ENCODE results near the gene RNF112. TPM values are rescaled to one million over a fixed set of nuclear protein-coding genes. Genes with fewer than 3 reads are reported as not detected.
"Not testable (repeated sequence)": the region's sequence is repeated elsewhere in the genome, so short reads cannot be mapped to it uniquely, and the experiment has no call there.

The RNF112 gene
- total RNA-seq, 1 experiment from 2014 or later, result 1.6 TPM

DNA sequence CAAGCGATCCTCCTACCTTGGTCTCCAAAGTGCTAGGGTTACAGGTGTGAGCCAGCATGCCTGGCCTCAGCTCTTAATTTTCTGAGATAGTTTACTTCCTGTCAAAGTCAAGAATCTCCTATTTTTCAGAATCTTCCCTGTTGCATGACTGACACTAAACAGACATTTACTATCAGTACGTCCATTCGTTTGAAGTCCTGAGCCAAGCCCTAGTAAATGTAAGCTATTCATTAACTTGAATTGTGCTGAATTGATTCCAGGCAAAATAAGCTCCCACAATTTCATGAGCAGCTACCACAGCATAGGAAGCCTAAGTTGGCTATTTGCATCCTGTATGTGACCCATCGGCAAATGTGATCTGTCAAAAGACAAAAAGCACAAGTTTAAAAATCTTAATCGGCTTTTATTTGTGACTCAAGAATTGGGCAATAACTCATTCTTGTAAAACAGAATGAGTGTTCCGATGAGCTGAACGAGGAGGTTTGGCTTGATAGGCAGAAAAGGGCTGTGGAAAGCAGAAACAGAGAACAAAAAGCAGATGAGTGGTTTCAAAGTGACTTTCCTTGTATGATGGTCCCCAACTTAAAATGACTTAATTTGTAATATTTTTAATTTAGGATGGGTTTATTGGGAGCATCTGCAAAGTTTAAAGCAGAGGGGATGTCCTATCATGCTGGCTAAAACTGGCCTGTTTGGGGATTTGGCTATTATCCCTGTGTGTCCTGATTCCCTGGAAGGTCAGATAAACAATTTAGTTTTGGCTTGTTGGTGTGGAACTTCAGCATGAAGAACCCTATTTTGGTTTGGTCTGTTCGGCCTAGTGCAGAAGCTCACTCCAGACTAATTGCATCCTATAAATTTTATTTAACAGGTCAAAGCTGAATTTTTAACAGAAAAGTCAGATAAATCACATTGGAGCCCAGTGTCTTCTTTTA, 14.2 kb downstream of the RNF112 start:
- in situ Hi-C loops (cut with HindIII; ENCODE audit: low pct_unique_long_range_greater_than_20kb, low sequenced_read_pairs), result no loop called here
- DNase-seq (ENCODE audit: low read depth), result no peak

DNA sequence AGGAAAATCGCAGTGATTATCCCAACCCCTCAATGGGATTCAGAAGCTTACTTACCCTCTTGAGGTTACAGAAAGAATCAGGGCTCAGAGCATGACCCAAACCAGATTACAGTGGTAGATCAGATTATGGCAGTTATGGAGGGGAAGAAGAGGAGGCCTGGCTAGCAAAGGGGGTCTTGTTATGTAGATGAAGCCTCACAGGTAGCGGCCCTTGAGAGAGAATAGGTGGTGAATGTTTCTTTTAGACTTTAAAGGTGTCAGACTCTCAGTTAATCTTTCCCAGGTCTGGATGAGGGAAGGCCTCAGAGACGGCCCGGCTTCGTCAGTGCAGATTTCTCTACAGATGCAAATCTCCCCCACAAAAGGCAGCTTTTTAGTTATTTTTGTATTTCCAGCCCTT, 15.6 kb downstream of the RNF112 start:
- no peak for DNase-seq (ENCODE audit: low read depth)
- in situ Hi-C loops (cut with HindIII; ENCODE audit: low pct_unique_long_range_greater_than_20kb, low sequenced_read_pairs), result no loop called here

DNA sequence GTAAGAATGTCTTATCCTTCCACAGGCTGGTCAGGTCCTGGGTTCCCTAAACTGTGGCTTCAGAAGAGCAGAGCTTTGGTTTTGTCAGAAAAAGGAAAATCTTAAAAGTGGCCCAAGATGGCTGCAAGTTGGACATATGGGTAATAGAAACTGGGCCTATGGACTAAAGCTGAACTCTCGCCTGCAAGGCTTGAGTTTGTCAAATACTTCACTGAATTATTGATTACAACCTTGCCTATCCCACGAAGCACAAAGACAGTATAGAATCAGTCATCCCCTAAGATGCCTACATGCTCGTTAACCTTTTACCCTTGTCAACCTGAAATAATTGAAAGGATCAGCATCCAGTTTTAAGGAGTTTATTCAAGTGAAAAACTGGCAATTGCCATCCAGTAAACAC, 20.7 kb downstream of the RNF112 start:
- in situ Hi-C loops (cut with HindIII; ENCODE audit: low pct_unique_long_range_greater_than_20kb, low sequenced_read_pairs), result no loop called here

DNA sequence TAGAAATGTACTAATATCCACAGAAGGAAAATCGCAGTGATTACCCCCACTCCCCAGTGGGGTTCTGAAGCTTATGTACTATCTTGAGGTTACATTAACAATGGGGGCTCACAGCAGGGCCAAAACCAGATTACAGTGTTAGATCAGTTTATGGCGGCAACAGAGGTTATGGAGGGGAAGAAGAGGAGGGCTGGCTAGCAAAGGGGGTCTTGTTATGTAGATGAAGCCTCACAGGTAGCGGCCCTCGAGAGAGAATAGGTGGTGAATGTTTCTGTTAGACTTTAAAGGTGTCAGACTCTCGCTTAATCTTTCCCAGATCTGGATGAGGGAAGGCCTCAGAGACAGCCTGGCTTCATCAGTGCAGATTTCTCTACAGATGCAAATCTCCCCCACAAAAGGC, 22.2 kb downstream of the RNF112 start:
- in situ Hi-C loops (cut with HindIII; ENCODE audit: low pct_unique_long_range_greater_than_20kb, low sequenced_read_pairs), result no loop called here
- DNase-seq (ENCODE audit: low read depth), result no peak

More for the DNA sequence above, 20.7 kb downstream of the RNF112 start:
- DNase-seq (ENCODE audit: low read depth), result no peak

DNA sequence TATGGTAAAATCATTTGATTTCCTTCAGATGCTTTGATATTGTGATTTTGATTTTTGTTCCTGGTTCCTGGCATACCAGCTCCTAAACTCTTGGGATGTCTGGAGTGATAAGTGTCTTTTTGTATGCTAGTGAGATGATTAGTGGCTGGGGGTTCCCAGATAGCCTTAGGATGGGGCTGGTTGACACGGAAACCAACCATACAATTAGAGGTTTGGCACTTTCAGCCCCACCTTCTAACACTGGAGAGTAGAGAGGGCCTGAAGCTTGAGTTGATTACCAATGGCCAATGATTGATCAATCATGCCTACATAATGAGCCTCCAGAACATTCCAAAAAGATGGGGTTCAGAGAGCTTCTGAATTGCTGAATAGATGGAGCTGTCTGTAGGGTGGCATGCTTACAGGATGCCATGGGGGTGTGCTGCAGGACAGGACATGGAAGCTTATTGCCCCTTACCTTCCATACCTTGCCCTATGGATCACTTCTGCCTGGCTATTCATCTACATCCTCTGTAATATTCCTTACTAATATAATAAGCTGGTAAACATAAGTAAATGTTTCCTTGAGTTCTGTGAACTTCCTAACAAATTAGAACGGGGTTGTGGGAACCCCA, 22.8 kb downstream of the RNF112 start:
- DNase-seq (ENCODE audit: low read depth), result no peak
- in situ Hi-C loops (cut with HindIII; ENCODE audit: low pct_unique_long_range_greater_than_20kb, low sequenced_read_pairs), result no loop called here

DNA sequence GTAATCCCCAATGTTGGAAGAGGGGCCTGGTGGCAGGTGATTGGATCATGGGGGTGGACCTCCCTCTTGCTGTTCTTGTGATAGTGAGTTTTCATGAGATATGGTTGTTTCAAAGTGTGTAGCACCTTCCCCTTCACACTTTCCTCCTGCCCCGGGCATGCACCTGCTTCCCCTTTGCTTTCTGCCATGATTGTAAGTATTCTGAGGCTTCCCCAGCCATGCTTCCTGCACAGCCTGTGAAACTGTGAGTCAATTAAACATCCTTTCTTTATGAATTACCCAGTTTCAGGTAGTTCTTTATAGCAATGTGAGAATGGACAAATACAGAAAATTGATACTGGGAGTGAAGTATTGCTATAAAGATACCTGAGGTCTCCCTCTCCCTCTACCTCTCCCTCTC, 29.4 kb downstream of the RNF112 start:
- no peak for DNase-seq (ENCODE audit: low read depth)

DNA sequence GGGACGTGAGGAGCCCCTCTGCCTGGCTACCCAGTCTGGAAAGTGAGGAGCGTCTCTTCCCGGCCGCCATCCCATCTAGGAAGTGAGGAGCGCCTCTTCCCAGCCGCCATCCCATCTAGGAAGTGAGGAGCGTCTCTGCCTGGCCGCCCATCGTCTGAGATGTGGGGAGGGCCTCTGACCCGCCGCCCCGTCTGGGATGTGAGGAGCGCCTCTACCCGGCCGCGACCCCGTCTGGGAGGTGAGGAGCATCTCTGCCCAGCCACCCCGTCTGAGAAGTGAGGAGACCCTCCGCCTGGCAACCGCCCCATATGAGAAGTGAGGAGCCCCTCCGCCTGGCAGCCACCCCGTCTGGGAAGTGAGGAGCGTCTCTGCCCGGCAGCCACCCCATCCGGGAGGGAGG, 30.3 kb downstream of the RNF112 start:
- DNase-seq (ENCODE audit: low read depth); in situ Hi-C loops (cut with HindIII; ENCODE audit: low pct_unique_long_range_greater_than_20kb, low sequenced_read_pairs): not testable (repeated sequence)

More for the DNA sequence above, 29.4 kb downstream of the RNF112 start:
- in situ Hi-C loops (cut with HindIII; ENCODE audit: low pct_unique_long_range_greater_than_20kb, low sequenced_read_pairs), result no loop called here

DNA sequence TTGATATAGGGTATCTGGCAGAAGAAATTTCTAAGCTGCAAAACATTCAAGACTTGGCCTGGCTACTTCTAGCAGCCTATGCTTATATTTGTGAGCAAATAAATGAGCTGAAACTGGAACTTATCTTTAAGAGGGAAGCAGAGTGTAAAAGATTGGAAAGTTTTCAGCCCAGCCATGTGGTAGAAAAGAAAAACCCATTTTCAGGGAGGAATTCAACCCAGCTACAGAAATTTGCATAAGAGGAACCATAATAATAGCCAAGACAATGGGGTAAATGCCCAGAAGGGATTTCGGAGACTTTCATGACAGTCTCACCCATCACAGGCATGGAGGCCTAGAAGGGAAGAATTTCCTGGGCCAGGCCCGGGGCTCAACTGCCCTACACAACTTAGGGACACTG, 31.7 kb downstream of the RNF112 start:
- in situ Hi-C loops (cut with HindIII; ENCODE audit: low pct_unique_long_range_greater_than_20kb, low sequenced_read_pairs), result no loop called here
- DNase-seq (ENCODE audit: low read depth), result no peak

DNA sequence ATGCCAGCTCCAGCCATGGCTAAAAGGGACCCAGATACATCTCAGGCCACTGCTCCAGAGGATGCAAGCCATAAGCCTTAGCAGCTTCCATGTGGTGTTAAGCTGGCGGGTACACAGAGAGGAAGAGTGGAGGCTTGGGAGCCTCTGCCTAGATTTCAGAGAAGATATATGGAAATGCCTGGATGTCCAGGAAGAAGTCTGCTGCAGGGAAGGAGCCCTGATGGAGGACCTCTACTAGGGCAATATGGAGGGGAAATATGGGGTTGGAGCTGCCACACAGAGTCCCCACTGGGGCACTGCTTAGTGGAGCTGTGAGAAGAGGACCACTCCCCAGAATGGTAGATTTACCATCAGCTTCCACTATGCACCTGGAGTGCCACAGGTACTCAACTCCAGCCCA, 32.1 kb downstream of the RNF112 start:
- in situ Hi-C loops (cut with HindIII; ENCODE audit: low pct_unique_long_range_greater_than_20kb, low sequenced_read_pairs), result no loop called here

DNA sequence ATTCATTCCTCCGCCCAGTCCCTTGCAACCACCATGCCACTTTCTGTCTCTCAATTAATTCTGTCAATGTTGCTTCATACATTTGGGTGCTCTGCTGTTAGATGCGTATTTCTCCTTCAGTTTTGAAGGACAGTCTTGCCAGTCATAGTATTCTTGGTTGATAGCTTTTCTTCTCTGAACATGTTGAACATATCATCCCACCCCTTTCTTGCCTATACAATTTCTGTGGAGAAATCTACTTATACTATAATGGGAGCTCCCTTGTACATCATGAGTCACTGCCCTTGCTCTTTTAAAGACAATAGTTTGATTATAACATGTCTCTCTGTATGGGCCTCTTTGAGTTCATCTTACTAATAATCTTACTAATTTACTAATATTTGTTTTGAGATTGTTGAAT, 34.1 kb downstream of the RNF112 start:
- DNase-seq (ENCODE audit: low read depth), result no peak
- in situ Hi-C loops (cut with HindIII; ENCODE audit: low pct_unique_long_range_greater_than_20kb, low sequenced_read_pairs), result no loop called here

More for the DNA sequence above, 32.1 kb downstream of the RNF112 start:
- DNase-seq (ENCODE audit: low read depth), result no peak

DNA sequence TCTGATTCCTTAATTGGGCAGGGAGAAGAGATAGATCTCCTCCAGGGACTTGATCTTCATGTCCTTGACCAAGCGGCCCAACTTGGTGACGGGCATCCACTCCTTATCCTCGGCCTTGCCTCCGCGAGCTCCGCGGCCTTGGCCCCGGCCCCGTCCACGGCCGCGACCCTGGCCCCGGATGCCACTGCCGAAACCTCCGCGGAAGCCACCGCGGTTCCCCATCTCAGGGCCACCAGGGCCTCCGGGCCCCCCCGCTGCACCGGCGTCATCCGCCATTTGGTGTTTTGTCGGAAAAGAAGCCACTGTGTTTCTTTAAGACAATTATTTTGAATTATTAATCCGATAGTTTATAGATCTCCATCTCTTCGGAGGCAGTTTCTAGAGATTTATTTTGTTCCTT, 35.5 kb downstream of the RNF112 start:
- DNase-seq (ENCODE audit: low read depth); in situ Hi-C loops (cut with HindIII; ENCODE audit: low pct_unique_long_range_greater_than_20kb, low sequenced_read_pairs): not testable (repeated sequence)

DNA sequence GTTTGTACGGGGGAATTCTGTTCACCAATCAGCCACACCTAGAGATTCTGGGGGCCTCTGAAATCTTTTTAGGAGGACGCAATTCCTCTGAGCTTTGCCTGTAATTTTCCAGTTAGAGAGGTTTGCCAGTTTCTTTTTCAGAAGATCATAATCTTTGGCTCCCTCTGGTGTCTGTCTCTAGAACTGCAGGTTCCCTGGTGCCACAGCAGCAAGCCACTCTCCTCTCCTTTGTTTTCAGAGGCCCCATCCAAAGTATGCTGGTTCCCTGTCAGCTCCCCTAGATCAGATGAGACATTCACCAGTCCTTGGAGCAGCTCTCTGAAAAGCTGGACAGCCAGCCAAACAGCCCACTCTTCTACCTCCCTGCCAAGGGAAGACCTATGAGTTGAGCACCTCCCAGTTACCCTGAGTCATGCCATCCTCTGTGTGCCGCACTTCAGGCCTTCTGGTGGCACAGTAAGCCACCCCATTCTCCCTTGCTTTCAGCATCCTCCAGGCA, 36.1 kb downstream of the RNF112 start:
- DNase-seq (ENCODE audit: low read depth), result peak; percentile 64
- in situ Hi-C loops (cut with HindIII; ENCODE audit: low pct_unique_long_range_greater_than_20kb, low sequenced_read_pairs), result no loop called here

DNA sequence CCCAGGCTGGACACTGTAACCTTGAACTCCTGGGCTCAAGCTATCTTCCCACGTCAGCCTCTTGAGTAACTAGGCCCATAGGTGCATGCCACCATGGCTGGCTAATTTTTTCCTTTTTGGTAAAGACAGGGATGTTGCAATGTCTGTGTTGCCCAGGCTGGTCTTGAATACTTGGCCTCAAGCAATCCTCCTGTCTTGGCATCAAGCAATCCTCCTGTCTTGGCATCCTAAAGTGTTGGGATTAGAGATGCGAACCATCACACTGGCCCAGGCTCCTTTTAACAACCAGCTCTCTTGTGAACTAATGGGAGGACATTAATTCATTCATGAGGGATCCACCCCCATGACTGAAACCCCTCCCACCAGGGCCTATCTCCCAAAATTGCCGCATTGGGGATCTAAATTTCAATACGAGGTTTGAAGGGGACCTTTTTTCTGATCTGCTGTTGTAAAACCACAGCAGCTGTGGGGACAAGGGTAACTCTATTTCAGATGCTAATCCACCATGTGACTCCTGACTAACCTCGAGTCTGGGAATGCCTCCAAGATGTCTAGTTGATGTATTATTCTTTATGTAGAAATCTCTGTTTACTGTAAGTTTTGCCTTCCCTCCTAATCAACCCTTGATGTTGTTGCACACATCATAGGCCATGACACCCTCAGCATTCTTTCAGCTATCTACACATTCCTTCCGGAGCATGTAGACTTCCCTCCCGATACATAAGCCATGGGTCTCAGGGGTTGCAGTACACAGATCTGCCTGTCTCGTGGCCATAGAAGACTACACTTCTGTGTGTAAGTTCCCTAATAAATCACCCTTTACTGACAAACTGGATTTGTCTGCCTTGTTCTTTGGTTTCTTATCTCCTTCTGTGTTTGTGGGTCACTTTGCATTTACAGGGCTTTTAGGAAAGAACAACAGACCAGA, 37.6 kb downstream of the RNF112 start:
- in situ Hi-C loops (cut with HindIII; ENCODE audit: low pct_unique_long_range_greater_than_20kb, low sequenced_read_pairs), result no loop called here
- DNase-seq (ENCODE audit: low read depth), result peak; percentile 82

DNA sequence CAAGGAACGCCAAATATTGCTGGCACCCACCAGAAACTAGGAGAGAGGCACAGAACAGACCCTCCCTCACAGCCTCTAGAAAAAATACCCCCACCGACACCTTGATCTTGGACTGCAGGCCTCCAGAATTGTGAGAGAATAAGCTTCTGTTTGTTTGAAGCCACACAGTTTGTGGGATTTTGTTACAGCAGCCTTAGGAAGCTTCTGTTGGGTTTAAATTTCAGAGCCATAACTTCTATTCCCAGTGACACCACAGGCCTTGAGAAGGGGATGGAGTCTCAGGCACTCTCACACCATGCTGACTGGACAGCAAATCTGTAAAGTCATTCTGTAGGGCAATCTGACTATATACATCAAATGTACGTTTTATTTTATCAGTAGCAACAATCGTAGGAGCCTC, 38.6 kb downstream of the RNF112 start:
- in situ Hi-C loops (cut with HindIII; ENCODE audit: low pct_unique_long_range_greater_than_20kb, low sequenced_read_pairs), result no loop called here
- DNase-seq (ENCODE audit: low read depth), result no peak

DNA sequence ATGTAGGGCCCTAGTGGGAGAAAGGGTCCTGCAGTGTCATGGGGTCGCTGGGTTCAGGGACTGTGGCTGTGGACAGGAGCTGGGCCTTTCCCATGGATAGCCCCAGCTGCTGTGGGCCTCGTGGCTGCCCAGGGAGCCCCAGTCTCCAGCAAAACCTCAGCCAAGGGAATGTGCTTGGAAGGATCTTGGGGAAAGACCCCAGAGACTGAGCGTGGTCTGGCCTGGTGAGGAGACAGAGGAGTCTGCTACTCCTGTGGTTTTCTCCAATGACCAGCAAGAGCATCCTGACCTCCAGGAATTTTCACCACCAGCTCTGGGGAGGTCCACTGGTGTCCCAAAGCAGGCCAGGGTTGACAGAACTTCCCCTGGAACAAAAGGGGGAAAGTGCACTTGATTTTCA, 42.3 kb downstream of the RNF112 start:
- in situ Hi-C loops (cut with HindIII; ENCODE audit: low pct_unique_long_range_greater_than_20kb, low sequenced_read_pairs), result no loop called here
- no peak for DNase-seq (ENCODE audit: low read depth)

DNA sequence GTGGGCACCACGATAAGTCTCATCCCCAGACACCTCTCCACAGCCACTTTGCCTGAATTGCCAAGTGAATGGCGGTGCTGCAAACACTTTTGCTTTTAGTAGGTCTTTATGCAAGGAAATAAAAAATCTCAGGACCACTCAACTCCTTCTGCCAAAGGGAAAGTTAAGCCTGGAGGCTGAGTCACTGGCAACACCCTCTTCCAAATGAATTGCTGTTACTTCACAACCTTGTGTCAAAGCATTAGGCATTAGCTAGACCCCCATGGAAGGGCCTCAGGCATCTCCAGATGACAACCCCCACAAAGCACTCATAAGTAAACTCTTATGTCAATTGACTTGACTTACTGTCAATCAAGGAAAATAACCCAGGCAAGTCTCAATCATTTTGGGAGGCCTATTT, 43.0 kb downstream of the RNF112 start:
- in situ Hi-C loops (cut with HindIII; ENCODE audit: low pct_unique_long_range_greater_than_20kb, low sequenced_read_pairs), result no loop called here

DNA sequence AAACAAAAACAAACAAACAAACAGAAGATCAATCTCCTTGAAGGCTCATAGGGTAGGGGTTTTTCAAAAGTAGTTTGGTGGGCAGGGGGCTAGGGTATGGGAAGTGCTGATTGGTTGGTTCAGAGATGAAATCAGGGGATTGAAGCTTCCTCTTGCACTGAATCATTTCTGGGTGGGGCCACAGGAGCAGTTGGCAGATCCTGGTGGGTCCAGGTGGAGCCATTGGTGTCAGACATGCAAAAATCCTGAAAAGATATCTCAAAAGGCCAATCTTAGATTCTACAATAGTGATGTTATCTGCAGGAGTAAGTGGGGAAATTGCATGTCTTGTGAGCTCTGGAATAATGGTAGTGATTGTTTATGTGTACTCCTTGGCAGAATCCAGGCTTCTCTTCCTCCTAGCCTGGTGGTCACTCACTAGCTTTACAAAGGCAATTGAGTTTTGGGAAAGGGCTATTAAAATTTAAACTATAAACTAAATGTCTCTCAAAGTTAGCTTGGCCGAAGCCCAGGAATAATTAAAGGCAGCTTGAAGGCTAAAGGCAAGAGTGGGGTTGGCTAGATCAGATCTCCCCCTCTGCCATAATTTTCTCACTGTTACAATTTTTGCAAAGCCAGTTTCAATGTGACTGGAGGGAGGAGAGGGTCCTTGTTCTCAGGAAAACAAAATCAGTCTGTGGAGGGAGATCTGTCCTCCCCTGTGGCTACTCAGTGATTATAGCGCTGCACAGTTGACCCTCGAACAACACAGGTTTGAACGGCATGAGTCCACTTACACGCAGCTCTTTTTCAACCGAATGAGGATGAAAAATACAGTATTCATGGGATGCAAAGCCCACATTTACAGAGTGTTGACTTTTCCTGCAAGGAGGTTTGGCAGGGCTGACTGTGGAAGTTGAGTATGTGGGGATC, 45.2 kb downstream of the RNF112 start:
- DNase-seq (ENCODE audit: low read depth), result no peak
- in situ Hi-C loops (cut with HindIII; ENCODE audit: low pct_unique_long_range_greater_than_20kb, low sequenced_read_pairs), result no loop called here

More for the DNA sequence above, 43.0 kb downstream of the RNF112 start:
- no peak for DNase-seq (ENCODE audit: low read depth)

Data from Caki2 (cell line).